Endothelial cell (in vitro differentiated cells): Measurements from ENCODE around the gene PMM1. TPM values are rescaled to one million over a fixed set of nuclear protein-coding genes. Genes with fewer than 3 reads are reported as not detected.

Experiments used
- DNase-seq: peaks from one replicate; pipeline ENCODE4 v3.0.0; 2021; ENCODE audit warnings: low spot score
- H3K27ac Mint-ChIP-seq: one replicate; pipeline ENCODE4 v1.8.0; 2021; ENCODE audit warnings: mixed read lengths, inconsistent platforms; ENCODE audit not compliant: unreplicated experiment
- H3K27me3 Mint-ChIP-seq: one replicate; pipeline ENCODE4 v1.8.0; 2021; ENCODE audit warnings: mild to moderate bottlenecking, moderate library complexity, mixed read lengths, inconsistent platforms; ENCODE audit not compliant: unreplicated experiment
- H3K36me3 Mint-ChIP-seq: one replicate; pipeline ENCODE4 v1.8.0; 2021; ENCODE audit warnings: mild to moderate bottlenecking, low read depth, mixed read lengths, inconsistent platforms; ENCODE audit not compliant: unreplicated experiment
- H3K4me1 Mint-ChIP-seq: one replicate; pipeline ENCODE4 v1.8.0; 2021; ENCODE audit warnings: mild to moderate bottlenecking, mixed read lengths, inconsistent platforms; ENCODE audit not compliant: unreplicated experiment
- H3K4me3 Mint-ChIP-seq: one replicate; pipeline ENCODE4 v1.8.0; 2021; ENCODE audit warnings: mild to moderate bottlenecking, mixed read lengths, inconsistent platforms; ENCODE audit not compliant: unreplicated experiment
- H3K9me3 Mint-ChIP-seq: one replicate; pipeline ENCODE4 v1.8.0; 2021; ENCODE audit warnings: mixed read lengths, inconsistent platforms; ENCODE audit not compliant: unreplicated experiment
- CTCF ChIP-seq: fragments of 200-600 bp; sonication (generic); IDR thresholded peaks from one replicate; pipeline ENCODE4 v1.5.0; 2021; ENCODE audit warnings: antibody characterized with exemption; ENCODE audit not compliant: unreplicated experiment
- total RNA-seq: library from RNA; stranded (reverse); fragmentation: NEBNext Ultra II Directional; extraction: Animal tissue kit (Norgen Biotek cat#: 25700); gene quantifications from one replicate; pipeline ENCODE4 v1.2.1, GENCODE V29; 2021; ENCODE audit not compliant: unreplicated experiment

Gene PMM1
- total RNA-seq, 1 donor from 2014 or later: 6.0 TPM

- Mint-ChIP-seq H3K36me3 (no peaks in the 10 kb centered on the region), H3K27me3 (peaks cover 8% of the 10 kb centered on the region), H3K27ac (no peak overlapping the region), H3K4me3 (no peak overlapping the region), H3K4me1 (peaks cover 3% of the 10 kb centered on the region), H3K9me3 (no peaks in the 10 kb centered on the region)
- no peak for TF ChIP-seq CTCF
- no peak for DNase-seq
Measured at GRCh38 chr22:41557401-41558240, 32.0 kb downstream of the PMM1 start.

DNA sequence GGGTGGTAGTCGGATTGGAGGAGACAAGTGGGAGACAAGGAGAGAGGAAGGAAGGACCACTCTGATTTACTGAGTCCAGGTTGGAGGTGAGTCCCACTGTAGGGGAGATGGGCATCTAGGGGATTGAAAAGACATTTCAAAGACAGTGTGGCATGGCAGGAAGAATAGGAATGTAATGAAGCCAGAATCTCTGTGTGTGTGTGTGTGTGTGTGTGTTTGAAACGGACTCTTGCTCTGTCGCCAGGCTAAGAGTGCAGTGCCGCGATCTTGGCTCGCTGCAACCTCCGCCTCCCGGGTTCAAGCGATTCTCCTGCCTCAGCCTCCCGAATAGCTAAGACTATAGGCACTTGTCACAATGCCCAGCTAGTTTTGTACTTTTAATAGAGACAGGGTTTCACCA lies 33.1 kb downstream of the PMM1 start:
- Mint-ChIP-seq H3K27ac (no peak overlapping the region), H3K9me3 (no peaks in the 10 kb centered on the region), H3K4me3 (no peak overlapping the region), H3K4me1 (peaks cover 3% of the 10 kb centered on the region), H3K36me3 (no peaks in the 10 kb centered on the region), H3K27me3 (peaks cover 7% of the 10 kb centered on the region)
- DNase-seq: no peak
- no peak for TF ChIP-seq CTCF

GRCh38 chr22:41555325-41555982 lies 34.2 kb downstream of the PMM1 start:
- Mint-ChIP-seq H3K9me3 (no peaks in the 10 kb centered on the region), H3K27ac (no peak overlapping the region)

DNA sequence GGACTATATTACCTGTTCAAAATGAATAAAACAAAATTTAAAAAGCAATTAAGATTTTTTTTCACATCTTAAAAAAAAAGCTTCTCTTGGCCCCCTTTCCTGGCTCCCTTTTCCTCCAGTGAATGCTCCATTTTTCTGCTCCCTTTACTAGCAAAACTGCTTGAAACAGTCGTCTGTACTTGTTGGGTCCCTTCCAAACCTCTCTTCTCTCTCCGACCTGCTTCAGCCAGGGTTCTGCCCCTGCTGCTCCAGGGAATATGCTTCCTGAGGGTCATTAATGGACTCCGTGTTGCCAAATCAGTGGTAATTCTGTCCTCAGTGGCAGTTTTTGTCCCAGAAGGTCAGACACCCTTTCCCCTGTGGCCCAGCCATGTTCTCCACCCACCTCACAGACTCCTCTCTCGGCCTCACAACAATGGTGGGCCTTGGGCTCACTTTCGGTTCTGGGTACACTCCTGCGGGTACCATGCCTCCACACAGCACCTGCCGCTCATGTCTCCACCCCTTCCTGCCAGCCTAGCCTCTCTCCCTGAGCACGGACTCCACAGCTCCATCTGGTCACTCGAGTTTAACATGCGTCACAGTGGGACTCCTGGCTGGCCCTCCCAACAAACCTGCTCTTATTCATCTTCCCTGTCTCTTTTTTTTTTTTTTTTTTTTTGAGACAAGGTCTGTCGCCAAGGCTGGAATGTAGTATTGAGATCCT lies 37.6 kb downstream of the PMM1 start:
- Mint-ChIP-seq H3K9me3 (no peaks in the 10 kb centered on the region), H3K36me3 (no peaks in the 10 kb centered on the region), H3K4me3 (no peak overlapping the region)

More at GRCh38 chr22:41555325-41555982, 34.2 kb downstream of the PMM1 start:
- H3K27me3 Mint-ChIP-seq: peaks cover 7% of the 10 kb centered on the region
- no peaks in the 10 kb centered on the region for H3K36me3 Mint-ChIP-seq
- no peak overlapping the region for H3K4me3 Mint-ChIP-seq
- no peak for DNase-seq
- no peaks in the 10 kb centered on the region for H3K4me1 Mint-ChIP-seq
- no peak for TF ChIP-seq CTCF

More for the DNA sequence above, 37.6 kb downstream of the PMM1 start:
- no peak for TF ChIP-seq CTCF
- H3K27me3 Mint-ChIP-seq: peaks cover 7% of the 10 kb centered on the region
- H3K4me1 Mint-ChIP-seq: no peaks in the 10 kb centered on the region
- H3K27ac Mint-ChIP-seq: no peak overlapping the region
- DNase-seq: no peak
